ENCODE data around the gene ROGDI. TPM values are rescaled to one million over a fixed set of nuclear protein-coding genes. Genes with fewer than 3 reads are reported as not detected.
A peak's percentile ranks its signal among the peaks of the same experiment; 100 is the strongest.
"Not testable (repeated sequence)": the region's sequence is repeated elsewhere in the genome, so short reads cannot be mapped to it uniquely, and the experiment has no call there.

ROGDI gene
- total and polyA plus RNA-seq, 8 donors: 12.3 to 63.0 (median 13.7) TPM

DNA sequence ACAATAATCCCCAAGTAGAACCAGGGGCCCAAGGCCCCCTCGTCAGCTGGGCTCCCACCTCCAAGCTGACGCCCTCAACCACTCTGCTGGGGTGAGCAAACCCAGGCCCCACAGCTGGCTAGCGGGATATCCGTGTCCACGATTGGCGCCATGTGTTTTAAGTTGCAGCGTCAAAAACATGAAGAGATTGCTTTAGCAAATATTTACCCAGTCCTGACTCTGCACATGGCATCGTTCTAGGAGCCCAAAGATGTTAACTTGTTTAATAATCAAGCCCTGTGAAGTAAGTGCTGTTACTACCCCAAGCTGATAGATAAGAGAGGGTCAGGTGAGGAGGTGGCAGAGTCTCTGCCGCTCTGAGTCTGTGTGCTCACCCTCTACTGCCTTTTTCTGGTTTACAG, 13.9 kb downstream of the ROGDI start:
- DNase-seq (peak in 1 of 6 donors; percentile 28), FAIRE-seq (no peak), ATAC-seq (peak; percentile 61 to 85 (median 80))
- TF ChIP-seq, protein P1, sequence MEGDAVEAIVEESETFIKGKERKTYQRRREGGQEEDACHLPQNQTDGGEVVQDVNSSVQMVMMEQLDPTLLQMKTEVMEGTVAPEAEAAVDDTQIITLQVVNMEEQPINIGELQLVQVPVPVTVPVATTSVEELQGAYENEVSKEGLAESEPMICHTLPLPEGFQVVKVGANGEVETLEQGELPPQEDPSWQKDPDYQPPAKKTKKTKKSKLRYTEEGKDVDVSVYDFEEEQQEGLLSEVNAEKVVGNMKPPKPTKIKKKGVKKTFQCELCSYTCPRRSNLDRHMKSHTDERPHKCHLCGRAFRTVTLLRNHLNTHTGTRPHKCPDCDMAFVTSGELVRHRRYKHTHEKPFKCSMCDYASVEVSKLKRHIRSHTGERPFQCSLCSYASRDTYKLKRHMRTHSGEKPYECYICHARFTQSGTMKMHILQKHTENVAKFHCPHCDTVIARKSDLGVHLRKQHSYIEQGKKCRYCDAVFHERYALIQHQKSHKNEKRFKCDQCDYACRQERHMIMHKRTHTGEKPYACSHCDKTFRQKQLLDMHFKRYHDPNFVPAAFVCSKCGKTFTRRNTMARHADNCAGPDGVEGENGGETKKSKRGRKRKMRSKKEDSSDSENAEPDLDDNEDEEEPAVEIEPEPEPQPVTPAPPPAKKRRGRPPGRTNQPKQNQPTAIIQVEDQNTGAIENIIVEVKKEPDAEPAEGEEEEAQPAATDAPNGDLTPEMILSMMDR (IDR thresholded peaks at IDR 0.05): no peak
- no peaks in the 10 kb centered on the region for H3K36me3 ChIP-seq
- H3K9me3 ChIP-seq: no peaks in the 10 kb centered on the region
- peaks cover 3 to 8% (median 5%) of the 10 kb centered on the region in 3 donors for H3K4me1 ChIP-seq
- WGBS, 2 donors: 16% methylated on average over 9 of the region's 9 CpGs
- H3K27me3 ChIP-seq: no peaks in the 10 kb centered on the region
- H3K4me3 ChIP-seq: no peak overlapping the region
- H3K27ac ChIP-seq: no peak overlapping the region
- intact Hi-C loops (cut with DNase I): no loop called here

DNA sequence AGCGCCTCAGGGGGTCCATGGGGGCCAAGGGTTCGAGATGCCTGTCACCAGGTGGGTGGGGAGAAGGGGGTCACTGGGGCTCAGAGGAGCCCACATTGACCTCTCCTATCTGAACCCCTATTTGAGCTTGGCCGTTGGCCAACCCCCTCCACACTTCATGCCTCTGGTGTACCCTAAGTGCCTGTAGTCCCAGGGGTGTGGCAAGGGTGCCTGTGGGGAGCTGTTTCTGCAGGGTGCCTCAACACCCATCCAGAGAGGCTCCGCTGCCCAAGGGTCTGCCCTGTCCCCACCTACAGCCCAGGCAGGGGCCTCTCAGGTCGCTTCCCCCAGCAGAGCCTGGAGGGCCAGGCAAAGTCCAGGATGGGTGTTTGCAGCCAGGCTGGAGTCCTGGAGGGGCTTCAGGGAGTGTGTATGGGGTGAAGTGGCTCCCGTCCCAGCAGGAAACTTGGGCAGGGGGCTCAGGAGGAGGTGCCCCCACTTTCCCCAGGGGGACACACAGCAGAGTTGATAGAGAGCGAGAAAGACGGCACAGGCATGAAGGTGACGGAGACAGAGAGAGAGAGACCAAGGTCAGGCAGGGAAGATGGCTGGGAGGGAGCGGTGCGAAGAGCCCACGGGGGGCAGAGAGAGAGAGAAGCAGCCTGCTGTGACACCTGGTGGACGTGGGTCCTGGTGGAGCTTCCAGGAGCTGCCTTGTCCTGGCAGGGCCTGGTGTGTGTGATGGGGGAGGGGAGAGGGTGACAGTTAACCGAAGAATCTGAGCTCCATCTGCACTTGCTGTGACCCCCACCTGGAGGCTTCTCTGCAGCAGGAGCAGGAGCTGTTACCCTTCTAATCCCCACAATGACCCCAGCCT, 14.6 kb downstream of the ROGDI start, which contains the start of gene SEPTIN12:
Gene SEPTIN12 (minus strand): TSS at position 719 of the 856 bp plus-strand sequence. CDS start 700 bp downstream, at position 19.
- 62 to 67% methylated on average over 14 of the region's 14 CpGs for WGBS, 2 donors
- FAIRE-seq: no peak

DNA sequence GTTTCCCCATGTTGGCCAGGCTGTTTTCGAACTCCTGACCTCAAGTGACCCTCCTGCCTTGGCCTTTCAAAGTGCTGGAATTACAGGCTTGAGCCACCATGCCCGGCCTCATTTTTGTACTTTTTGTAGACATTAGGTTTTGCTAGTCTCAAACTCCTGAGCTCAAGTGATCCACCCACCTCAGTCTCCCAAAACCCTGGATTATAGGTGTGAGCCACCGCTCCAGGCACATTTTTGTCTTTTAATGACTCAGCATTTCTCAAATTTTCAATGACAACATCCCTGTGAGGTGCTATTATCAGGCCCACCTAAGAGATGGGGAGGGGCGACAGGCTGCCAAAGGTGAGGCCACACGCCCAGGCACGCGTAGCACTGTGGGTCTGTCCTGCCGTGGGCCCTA, 15.4 kb downstream of the ROGDI start:
- WGBS, 2 donors: 90 to 98% methylated on average over 8 of the region's 8 CpGs

More for the DNA sequence above, 14.6 kb downstream of the ROGDI start, which contains the start of gene SEPTIN12:
- Histone ChIP-seq H3K27me3 (no peaks in the 10 kb centered on the region), H3K9me3 (no peaks in the 10 kb centered on the region), H3K4me1 (peaks cover 3 to 8% (median 5%) of the 10 kb centered on the region in 3 donors), H3K36me3 (no peaks in the 10 kb centered on the region), H3K4me3 (no peak within 1 kb of the TSS), H3K27ac (no peak within 1 kb of the TSS)
- TF ChIP-seq, protein P1 (IDR thresholded peaks at IDR 0.05): no peak
- peak in 3 of 4 donors; percentile 29 to 40 (median 35) for ATAC-seq
- intact Hi-C loops (cut with DNase I): no loop called here
- DNase-seq: peak in 1 of 6 donors; percentile 69

DNA sequence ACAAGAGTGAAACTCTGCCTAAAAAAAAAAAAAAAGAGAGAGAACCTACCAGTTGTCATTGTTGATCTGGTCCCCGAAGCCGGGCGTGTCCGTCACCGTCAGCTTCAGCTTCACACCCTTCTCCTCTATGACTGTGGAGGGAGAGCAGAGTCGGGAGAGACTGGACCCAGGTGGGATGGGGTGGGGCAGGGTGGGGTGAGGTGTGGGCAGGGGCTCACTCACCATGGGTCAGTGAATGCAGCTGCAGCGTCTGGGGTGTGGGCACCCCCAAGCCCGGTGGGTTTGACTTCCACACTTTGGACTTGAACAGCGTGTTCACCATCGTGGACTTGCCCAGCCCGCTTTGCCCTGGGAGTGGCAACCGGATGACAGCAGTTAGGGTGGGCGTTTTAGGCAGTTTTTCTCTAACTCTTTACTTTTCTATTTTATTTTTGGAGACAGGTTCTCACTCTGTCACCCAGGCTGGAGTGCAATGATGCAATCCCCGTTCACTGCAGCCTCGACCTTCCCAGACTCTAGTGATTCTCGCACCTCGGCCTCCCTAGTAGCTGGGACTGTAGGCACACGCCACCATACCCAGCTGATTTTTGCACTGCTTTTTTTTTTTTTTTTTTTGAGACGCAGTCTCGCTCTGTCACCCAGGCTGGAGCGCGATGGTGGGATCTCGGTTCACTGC, 16.5 kb downstream of the ROGDI start:
- no peak overlapping the region for H3K27ac ChIP-seq
- ATAC-seq: no peak
- no peaks in the 10 kb centered on the region for H3K36me3 ChIP-seq
- intact Hi-C loops (cut with DNase I): no loop called here
- no peaks in the 10 kb centered on the region for H3K9me3 ChIP-seq
- no peak for DNase-seq
- H3K27me3 ChIP-seq: no peaks in the 10 kb centered on the region
- H3K4me3 ChIP-seq: no peak overlapping the region
- peaks cover 3 to 8% (median 5%) of the 10 kb centered on the region in 3 donors for H3K4me1 ChIP-seq
- FAIRE-seq: no peak
- TF ChIP-seq, protein P1 (IDR thresholded peaks at IDR 0.05): no peak
- WGBS, 2 donors: 89% methylated on average over 23 of the region's 23 CpGs

More for the DNA sequence above, 15.4 kb downstream of the ROGDI start:
- ATAC-seq (no peak), DNase-seq (no peak), FAIRE-seq (no peak)
- Histone ChIP-seq H3K36me3 (no peaks in the 10 kb centered on the region), H3K4me3 (no peak overlapping the region), H3K9me3 (no peaks in the 10 kb centered on the region), H3K4me1 (peaks cover 3 to 8% (median 5%) of the 10 kb centered on the region in 3 donors), H3K27me3 (no peaks in the 10 kb centered on the region), H3K27ac (no peak overlapping the region)
- TF ChIP-seq, protein P1 (IDR thresholded peaks at IDR 0.05): no peak
- intact Hi-C loops (cut with DNase I): no loop called here

DNA sequence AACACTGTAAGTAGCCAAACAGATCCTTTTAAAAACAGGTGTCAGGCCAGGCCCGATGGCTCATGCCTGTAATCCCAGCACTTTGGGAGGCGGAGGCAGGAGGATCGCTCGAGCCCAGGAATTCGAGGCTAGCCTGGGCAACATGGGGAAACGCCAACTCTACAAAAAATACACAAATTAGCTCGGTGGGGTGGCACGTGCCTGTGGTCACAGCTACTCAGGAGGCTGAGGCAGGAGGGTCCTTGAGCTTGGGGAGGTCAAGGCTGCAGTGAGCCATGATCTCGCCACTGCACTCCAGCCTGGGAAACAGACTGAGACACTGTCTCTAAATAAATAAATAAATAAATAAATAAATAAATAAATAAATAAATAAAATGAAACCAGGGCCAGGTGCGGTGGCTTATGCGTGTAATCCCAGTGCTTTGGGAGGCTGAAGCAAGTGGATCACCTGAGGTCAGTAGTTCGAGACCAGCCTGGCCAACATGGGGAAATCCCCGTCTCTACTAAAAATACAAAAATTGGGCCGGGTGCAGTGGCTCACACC, 17.9 kb downstream of the ROGDI start:
- H3K27me3 ChIP-seq; H3K4me1 ChIP-seq; H3K4me3 ChIP-seq; H3K9me3 ChIP-seq; ATAC-seq; H3K36me3 ChIP-seq; intact Hi-C loops (cut with DNase I); H3K27ac ChIP-seq; DNase-seq; FAIRE-seq: not testable (repeated sequence)
- WGBS, 2 donors: 85 to 89% methylated on average over 14 of the region's 14 CpGs

Measured in pancreas (tissue), 10 donors.